AG04450 (cell line): ENCODE data around the gene JUN. TPM values are rescaled to one million over a fixed set of nuclear protein-coding genes. Genes with fewer than 3 reads are reported as not detected.

ENCODE experiments used
- CTCF ChIA-PET: fragments of 300-600, 350-600 bp; formaldehyde crosslinking; extraction: SDS; loops from one replicate; lab custom pipeline; 2022; ENCODE audit warnings: antibody characterized with exemption, inconsistent platforms; lab: Charles Lee
- POLR2A ChIA-PET: fragments of 350-600 bp; formaldehyde crosslinking; extraction: SDS; loops from one replicate; lab custom pipeline; 2021; ENCODE audit warnings: antibody characterized with exemption, inconsistent platforms; lab: Yijun Ruan, JAX
- DNase-seq: peaks from one replicate; pipeline ENCODE4 v3.0.0-alpha.2; 2011; ENCODE audit warnings: low read depth, low spot score
- H3K27ac ChIP-seq: one replicate; pipeline ENCODE4 v1.5.1; 2012; ENCODE audit warnings: low read depth, low read length, control low read depth
- H3K27me3 ChIP-seq: one replicate; pipeline ENCODE4 v1.6.0; 2012; ENCODE audit warnings: low read length; ENCODE audit not compliant: control insufficient read depth, insufficient read depth
- H3K4me3 ChIP-seq: 2 replicates; pipeline ENCODE4 v1.5.1; 2011; ENCODE audit warnings: mild to moderate bottlenecking, low read depth, low read length, control low read depth
- H3K9me3 ChIP-seq: 2 replicates; pipeline ENCODE4 v1.5.1; 2012; ENCODE audit warnings: low read length; ENCODE audit not compliant: control insufficient read depth, insufficient read depth
- polyA plus RNA-seq: library from polyadenylated mRNA; depleted of rRNA; stranded (reverse); fragments of >200 nt; gene quantifications from 2 replicates; pipeline ENCODE4 v1.2.3, GENCODE V29; 2011
- TF ChIP-seq, protein P1 (sequence below): IDR thresholded peaks from 2 replicates; pipeline ENCODE4 v1.5.1; 2011; ENCODE audit warnings: low read depth, low read length, control low read depth, inconsistent platforms

The JUN gene
- polyA plus RNA-seq, 1 experiment, result 48.7 TPM

- no peaks in the 10 kb centered on the region for H3K9me3 ChIP-seq
- TF ChIP-seq, protein P1, sequence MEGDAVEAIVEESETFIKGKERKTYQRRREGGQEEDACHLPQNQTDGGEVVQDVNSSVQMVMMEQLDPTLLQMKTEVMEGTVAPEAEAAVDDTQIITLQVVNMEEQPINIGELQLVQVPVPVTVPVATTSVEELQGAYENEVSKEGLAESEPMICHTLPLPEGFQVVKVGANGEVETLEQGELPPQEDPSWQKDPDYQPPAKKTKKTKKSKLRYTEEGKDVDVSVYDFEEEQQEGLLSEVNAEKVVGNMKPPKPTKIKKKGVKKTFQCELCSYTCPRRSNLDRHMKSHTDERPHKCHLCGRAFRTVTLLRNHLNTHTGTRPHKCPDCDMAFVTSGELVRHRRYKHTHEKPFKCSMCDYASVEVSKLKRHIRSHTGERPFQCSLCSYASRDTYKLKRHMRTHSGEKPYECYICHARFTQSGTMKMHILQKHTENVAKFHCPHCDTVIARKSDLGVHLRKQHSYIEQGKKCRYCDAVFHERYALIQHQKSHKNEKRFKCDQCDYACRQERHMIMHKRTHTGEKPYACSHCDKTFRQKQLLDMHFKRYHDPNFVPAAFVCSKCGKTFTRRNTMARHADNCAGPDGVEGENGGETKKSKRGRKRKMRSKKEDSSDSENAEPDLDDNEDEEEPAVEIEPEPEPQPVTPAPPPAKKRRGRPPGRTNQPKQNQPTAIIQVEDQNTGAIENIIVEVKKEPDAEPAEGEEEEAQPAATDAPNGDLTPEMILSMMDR, result no peak
- H3K27ac ChIP-seq, result no peak overlapping the region
- H3K27me3 ChIP-seq, result no peaks in the 10 kb centered on the region
- no peak for DNase-seq
- ChIA-PET CTCF (no interaction called here), POLR2A (no interaction called here)
- no peak overlapping the region for H3K4me3 ChIP-seq
Observed at GRCh38 chr1:58798910-58799442, 15.1 kb upstream of the JUN start.

- H3K4me3 ChIP-seq, result no peak overlapping the region
- no peaks in the 10 kb centered on the region for H3K27me3 ChIP-seq
- no peak for DNase-seq
- H3K27ac ChIP-seq, result no peak overlapping the region
- POLR2A ChIA-PET, result no interaction called here
- H3K9me3 ChIP-seq, result no peaks in the 10 kb centered on the region
- TF ChIP-seq, protein P1, result no peak
- CTCF ChIA-PET, result no interaction called here
Observed at GRCh38 chr1:58796416-58796815, 12.6 kb upstream of the JUN start.

DNA sequence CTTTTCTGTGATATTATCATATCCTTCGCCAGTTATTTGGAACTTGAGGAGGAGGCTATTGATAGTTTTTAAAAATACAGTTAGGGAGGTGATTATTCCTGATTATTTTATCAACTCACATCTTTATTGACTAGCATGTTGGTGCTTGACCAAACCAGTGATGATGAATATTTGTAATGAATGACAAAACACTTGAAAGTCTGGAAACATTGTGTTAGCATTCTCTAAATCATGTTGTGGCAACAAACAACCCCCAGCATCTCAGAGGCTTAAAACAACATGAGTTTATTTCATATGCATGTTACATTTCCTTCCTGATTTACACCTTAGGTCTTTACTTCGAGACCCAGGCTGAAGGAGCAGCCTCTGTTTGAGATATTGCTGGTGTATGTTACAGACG lies 10.7 kb upstream of the JUN start:
- no peaks in the 10 kb centered on the region for H3K9me3 ChIP-seq
- no peak for DNase-seq
- TF ChIP-seq, protein P1, result no peak
- H3K27ac ChIP-seq, result no peak overlapping the region
- H3K27me3 ChIP-seq, result no peaks in the 10 kb centered on the region
- ChIA-PET CTCF (no interaction called here), POLR2A (no interaction called here)
- H3K4me3 ChIP-seq, result no peak overlapping the region

DNA sequence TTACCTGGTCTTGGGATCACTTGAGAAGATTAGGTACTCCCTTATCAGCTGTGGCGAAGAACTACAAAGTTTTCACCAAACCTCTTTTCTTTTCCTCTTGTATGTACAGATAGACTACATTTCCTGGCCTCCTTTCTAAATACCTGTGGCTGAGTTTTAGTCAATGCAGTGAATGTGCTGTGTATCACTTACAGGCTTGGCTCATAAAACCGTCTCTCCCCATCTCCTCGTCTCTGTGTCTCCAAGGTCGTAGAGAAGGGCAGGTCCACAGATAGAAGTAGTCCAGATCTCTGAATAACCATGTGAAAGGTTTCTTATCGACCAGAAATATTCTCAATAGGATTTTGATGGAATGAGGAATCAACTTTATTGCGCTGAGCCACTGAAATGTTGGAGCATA lies 9.0 kb upstream of the JUN start:
- no peak overlapping the region for H3K27ac ChIP-seq
- H3K4me3 ChIP-seq, result no peak overlapping the region
- TF ChIP-seq, protein P1, result no peak
- CTCF ChIA-PET, result no interaction called here
- POLR2A ChIA-PET, result no interaction called here
- H3K27me3 ChIP-seq, result no peaks in the 10 kb centered on the region
- H3K9me3 ChIP-seq, result no peaks in the 10 kb centered on the region
- no peak for DNase-seq

DNA sequence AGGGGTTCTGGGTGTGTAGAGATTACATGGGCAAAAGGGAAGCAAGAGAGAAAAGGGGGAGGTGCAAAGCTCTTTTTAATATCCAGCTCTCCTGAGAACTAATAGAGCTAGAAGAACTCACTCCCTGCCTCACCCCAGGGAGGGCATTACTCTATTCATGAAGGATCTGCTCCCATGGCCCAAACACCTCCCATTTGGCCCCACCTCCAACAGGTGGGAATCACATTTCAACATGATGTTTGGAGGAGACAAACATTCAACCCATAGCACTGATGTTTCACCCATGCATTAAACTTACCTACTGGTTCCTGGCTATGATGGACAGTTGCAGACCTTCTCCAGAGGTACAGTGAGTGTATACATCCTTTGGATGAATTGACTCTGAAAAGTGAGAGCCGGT lies 7.3 kb upstream of the JUN start:
- no peaks in the 10 kb centered on the region for H3K9me3 ChIP-seq
- H3K4me3 ChIP-seq, result no peak overlapping the region
- CTCF ChIA-PET, result interaction anchor here (1.1 kb wide), 1 partner anchor 11 kb away, joined by 3 read pairs; no protein-coding TSS in a partner anchor
- TF ChIP-seq, protein P1, result no peak
- POLR2A ChIA-PET, result no interaction called here
- H3K27me3 ChIP-seq, result no peaks in the 10 kb centered on the region
- H3K27ac ChIP-seq, result no peak overlapping the region
- no peak for DNase-seq
